ENCODE data around the gene TNRC6C. TPM values are rescaled to one million over a fixed set of nuclear protein-coding genes. Genes with fewer than 3 reads are reported as not detected.

Gene TNRC6C
- total RNA-seq, 1 experiment from 2014 or later, result 3.2 TPM

DNA sequence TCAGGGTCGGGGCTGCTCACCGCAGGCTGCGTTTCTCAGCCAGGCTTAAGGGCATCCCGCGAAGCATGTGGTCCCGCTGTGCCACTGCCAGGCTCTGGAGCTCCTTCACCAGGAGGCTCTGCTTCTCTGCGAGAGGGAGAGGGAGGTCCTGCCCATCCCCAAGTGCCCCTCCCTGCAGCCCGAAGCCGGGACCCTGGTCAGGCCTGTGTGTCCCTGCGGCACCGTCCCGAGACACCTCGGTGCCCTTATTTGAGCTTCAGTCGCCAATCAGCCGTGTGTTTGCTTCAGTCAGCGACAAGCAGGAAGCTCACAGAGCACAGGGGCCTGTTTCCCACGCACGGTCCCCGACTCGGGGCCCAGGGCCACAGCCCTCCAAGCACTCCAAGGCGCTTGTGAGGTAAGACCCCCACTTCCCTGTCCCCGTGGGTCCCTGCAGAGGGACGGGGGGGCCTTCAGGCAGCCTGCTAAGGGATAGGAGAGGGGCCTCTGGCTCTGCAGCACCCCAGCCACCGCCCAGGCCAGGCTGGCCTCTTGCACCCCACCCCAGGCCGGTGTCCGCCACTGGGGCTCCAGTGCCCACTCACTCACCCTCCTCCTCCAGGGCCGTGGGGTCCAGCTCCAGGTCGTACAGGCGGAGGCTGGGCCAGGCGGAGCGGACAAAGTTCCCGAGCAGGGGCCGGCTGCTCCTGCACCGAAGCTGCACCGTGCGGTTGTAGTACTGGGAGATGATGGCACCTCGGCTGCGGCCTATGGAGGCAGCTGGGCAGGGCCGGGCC lies 166.8 kb downstream of the TNRC6C start:
- no peak for DNase-seq (ENCODE audit: low read depth)

DNA sequence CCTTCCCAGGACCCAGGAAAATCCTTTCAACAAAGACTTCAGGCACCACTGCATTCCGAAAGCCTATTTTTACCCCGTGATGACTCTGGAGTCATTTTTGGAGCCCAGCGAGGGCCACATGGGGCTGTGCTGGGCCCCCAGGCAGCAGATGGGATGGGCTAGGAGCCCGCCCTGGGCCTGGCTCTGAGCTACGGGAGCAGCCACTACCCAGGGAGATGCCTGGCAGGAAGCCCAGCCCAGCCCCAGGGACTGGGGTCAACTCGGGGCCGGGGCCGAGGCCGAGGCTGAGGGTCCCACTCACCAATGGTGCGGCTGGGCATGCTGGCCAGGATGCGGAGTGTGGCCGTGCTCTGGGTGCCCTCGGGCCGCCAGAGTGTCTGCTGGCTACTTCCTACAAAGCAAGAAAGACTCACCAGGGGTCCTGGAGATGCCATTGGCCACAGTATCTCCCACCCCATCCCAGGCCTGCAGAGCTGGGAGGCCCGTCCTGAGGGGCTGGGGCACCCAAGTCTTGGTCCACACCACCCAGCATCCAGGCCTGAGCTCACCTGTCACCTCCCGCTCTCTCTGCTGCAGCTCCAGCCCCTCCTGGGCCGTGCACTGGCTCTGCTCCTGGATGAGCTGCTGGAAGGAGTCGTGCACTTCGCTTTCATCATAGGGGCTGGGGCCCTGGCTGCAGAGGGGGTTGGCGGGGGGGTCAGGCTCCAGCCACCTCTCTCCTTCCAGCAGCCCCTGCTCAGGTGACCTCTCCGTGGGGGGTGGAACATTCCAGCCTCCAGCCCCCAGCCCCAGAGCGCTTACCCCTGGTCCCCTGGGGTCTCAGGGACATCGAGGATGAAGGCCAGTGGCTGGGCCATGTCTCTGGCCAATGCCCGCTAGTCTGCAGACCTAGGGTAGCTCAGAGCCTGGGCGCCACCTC lies 167.7 kb downstream of the TNRC6C start:
- no peak for DNase-seq (ENCODE audit: low read depth)

DNA sequence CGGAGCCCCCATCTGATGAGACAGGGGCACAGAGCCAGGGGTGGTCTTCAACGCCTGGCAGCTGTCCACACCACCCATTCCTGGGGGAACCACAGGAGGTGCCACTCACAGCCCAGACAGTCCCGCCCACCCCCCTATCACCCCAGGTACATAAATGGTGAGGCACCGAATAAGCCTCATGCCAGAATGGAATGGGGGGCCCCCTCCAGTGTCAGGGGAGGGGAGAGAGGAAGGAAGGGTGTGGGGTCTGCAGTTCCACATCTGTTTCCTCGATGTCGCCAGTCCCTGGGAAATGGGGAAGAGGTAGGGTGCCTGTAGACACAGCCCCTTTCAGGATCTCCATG lies 168.4 kb downstream of the TNRC6C start:
- no peak for DNase-seq (ENCODE audit: low read depth)

DNA sequence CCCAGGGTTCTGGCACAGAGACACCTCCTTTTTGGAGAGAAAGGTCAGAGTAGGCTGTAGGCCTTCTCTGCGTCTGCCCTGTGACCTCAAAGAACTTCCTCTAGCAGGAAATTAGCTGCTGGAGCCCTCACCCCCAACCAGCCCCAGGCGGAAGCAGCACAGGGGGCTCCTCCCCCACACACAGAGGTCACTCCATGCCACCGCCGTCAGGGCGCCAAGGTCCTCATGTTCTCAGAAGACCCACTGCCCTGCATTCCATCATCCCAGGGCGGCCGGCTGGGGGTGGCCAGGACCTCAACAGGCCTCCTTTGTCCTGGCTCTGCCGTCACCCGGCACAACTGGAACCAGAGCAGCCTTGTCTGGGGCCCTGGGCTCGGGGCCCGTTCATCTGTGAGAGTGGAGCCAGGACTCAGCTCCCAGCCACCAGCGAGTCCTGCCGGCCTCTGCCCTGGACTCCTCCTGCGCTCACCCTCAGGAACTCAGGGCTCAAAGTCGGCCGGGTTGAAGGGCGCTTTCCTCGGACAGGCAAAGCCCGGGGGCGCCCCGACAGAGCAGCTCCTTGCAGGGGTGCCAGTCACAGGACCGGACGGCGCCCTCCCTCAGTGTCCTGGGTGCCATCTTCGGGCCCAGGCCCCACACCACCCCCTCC lies 168.9 kb downstream of the TNRC6C start:
- DNase-seq (ENCODE audit: low read depth), result no peak

DNA sequence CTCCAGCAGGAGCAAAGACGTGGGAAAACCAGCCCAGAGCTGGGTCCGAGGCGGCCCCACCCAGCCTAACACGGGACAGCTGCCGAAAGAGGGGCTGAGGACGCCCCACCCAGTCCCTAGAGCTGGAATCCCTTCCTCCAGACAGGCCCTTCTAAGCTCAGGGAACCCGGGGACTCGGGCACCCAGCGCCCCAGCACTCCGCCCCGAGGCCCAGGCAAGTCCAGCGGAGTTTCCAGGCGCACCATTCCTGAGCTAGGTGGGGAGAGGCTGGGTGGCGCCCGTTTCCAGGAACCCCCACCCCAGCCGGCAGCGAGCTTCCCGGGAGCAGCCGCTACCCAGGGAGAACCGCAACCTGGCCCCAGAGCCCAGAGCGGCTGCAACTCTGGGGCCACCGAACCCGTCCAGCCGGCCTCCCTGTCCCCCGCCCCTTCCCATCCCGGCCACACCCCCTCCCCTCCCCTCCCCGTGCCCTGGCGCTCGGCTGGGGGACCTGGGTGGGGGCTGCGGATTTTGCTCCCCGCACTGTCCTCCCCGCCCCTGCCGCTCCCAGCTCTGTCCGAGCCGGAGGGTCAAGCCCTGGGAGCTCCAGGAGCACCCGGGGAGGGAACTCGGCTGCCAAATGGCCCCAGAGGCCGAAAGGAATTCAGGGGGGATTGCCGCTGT lies 169.5 kb downstream of the TNRC6C start:
- DNase-seq (ENCODE audit: low read depth), result no peak

DNA sequence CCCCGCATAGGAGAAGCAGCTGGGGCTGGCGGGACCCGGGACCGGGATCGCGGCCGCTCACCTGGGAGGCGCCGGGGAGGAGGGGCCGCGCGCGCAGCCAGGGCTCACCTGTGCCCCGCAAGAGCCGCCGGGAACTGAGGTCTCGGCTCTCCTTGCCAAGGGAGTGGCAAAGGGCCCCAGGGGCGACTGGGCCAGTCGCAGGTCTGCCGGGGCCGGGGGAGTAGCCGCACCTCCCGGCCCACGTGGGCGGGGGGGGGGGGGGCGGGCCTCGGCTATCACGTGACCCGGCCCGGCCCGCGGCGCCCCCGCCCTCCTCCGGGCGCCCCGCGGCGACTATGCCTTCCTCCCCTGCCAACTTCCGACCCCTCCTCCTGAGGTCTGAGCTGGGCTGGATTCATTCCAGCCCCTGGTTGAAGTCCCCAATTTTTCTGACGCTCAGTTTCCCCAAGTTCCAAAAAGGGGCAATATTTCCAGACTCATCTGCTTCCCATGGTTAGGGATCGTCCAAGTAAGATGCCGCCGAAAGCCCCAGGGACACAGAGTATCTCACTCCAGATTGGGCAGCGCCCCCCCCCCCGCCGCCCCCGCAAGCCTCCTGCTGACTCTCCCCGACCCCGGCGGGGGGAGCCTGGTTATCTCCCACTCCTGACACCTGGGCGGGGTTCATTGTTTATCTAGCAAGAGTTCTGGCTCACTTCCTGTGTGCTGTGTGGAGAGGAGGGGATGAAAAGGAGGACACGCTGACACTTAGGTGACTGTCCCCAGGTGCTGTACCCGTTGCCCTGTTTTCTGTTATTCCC lies 170.2 kb downstream of the TNRC6C start, which contains the start of gene TMC6:
Gene TMC6, minus strand, starts transcription at position 205 of the 800 bp plus-strand sequence. CDS start 1,923 bp downstream, outside the sequence.
- peak; percentile 32 for DNase-seq (ENCODE audit: low read depth)

DNA sequence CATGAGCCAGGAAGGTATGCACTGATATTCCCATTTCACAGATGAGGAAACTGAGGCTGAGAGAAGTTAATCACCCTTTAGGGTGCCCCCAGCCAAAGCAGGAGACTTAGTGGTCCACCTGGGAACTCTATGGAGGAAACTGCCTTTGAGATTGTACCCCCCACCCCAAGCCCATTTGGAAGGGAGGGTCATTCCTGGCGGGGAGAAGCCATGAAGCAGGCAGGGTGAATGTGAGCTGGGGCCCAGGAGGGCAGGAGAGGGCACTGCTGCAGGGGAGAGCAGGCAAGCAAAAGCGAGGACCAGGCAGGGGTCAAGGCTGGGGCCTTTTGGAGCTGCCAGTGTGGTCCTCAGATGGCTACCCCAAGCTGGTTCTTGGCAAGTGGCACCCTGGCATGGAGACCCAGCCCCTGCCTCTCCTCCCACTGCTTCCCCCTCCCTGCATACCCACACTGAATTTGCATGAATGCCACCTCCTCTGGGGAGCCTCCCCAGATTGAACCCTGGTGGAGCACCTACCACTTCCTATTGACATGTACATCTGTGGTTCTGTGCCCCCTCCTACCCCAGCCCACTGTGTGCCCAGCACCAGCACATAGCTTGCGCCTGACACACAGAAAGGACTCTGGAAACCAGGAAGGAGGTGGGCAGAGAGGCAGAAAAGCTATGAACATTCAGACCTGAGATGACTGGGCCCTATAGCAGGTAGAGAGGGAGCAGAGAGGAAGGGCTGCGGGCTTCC lies 171.0 kb downstream of the TNRC6C start:
- DNase-seq (ENCODE audit: low read depth), result no peak

DNA sequence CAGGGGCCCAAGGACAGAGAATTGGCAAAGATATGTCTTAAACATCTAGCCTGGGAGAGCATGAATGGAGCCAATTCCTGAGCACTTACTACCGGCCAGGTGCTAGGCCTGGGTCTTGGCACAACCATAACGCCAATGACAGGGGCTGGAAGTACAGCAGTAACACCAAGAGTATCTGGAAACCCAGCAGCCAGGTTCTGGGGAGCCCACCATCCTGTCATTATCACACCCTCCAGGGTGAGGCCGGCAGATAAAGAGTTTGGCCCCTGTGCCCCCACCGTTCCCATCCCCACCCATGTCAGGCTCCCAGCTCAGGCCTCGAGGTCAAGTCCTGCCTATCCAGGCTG lies 171.6 kb downstream of the TNRC6C start:
- DNase-seq (ENCODE audit: low read depth), result no peak

DNA sequence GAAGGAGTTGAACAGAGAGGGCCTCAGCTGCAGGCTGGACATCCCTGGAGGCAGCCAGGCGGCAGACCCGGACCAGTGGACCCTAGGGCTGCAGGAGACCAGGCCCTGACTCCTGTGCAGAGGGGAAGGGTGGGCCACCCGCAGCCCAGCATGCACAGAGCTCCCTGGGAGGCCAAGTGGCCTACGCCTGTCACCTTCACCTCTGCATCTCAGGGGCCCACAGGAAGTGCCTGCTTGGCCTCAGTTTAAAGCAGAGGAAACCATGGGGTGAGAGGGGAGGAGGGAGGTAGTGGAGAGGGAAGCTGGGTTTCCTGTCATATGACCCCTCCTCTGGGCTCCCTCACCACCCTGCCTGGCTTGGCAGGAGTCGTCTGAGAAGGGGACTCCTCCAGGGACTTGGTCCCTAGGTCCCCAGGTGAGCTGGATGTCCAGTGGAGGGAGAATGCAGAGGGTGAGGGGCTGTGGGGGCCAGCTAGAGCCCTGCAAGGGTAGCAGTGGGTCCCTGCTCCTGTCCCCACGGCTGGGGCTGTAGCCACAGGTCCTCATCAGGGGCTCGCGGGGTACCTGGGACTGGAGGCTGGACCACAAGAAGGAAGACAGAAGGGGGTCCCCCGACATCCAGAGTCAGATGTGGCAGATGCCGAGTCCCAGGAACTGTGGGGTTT lies 172.1 kb downstream of the TNRC6C start, which contains the start of gene TMC8:
Gene TMC8, plus strand, starts transcription at position 335 of the 665 bp plus-strand sequence. CDS start 818 bp downstream, outside the sequence.
- no peak for DNase-seq (ENCODE audit: low read depth)

DNA sequence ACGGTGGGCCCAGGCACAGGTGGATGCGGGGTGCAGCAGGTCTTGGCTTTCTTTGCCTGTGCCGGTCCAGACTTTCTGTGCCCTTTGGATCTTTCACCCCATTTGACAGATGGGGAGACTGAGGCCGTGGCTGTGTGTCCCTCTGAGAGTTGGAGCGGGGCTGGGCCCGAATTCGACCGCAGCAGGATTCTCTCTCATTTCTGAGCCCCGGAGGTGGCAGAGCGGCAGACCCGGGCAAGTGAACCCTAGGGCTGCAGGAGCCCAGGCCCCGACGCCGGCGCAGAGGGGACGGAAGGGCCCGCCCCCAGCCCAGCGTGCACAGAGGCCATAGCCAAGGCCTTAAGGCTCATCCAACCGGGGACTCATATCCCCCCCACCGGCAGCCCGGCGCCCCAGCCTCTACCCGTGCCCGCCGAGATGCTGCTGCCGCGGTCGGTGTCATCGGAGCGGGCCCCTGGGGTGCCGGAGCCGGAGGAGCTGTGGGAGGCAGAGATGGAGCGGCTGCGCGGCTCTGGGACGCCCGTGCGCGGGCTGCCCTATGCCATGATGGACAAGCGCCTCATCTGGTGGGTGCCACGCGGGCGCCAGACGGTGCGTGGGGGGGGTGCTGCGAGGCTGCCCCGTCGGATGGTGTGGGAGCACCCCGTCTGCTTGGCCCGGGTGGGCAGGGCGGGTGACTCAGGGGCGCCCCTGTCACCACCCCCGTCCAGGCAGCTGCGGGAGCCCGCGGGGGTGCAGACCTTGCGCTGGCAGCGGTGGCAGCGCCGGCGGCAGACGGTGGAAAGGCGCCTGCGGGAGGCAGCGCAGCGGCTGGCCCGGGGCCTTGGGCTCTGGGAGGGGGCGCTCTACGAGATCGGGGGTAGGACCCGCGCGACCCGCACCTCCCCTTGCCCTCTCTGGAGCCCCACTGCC lies 172.9 kb downstream of the TNRC6C start:
- no peak for DNase-seq (ENCODE audit: low read depth)

DNA sequence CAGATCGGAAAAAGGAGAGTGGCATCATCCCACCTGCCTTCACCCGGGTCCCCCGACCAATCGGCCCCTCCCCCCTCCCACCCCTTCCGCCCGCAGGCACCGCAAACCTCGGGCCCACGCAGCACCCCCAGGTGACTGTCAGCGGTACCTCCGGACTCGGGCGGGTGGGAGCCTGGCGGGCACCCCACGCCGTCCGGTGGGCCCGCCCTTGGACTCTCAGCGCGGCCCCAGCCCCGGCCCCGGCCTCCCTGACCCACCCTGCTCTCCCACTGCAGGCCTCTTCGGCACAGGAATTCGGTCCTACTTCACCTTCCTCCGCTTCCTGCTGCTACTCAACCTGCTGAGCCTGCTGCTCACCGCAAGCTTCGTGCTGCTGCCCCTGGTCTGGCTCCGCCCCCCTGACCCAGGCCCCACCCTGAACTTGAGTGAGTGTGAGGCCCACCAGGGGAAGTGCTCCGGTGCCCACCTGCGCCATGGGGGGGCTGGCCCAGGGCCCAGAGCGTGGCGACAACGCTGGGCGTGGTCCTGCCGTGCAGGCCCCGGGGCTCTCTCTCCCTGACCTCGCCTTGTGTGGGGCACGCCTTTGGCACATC lies 173.7 kb downstream of the TNRC6C start:
- no peak for DNase-seq (ENCODE audit: low read depth)

DNA sequence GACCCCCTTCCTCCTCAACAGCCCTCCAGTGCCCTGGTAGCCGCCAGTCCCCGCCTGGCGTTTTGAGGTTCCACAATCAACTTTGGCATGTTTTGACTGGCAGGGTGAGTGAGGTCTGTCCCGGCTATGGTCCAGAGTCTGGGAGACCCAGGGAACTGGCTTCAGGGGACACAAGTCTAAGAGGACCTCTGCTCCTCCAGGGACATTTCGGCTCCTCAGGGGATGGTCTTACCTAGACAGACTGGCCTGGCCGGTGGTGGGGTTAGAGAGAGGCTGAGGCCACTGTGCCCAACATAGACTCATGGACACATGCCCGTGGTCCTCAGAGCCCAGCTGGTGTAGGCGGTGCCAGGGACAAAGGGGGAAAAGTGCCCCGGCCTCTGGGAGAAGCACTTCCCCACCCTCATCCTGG lies 174.3 kb downstream of the TNRC6C start:
- DNase-seq (ENCODE audit: low read depth), result no peak

DNA sequence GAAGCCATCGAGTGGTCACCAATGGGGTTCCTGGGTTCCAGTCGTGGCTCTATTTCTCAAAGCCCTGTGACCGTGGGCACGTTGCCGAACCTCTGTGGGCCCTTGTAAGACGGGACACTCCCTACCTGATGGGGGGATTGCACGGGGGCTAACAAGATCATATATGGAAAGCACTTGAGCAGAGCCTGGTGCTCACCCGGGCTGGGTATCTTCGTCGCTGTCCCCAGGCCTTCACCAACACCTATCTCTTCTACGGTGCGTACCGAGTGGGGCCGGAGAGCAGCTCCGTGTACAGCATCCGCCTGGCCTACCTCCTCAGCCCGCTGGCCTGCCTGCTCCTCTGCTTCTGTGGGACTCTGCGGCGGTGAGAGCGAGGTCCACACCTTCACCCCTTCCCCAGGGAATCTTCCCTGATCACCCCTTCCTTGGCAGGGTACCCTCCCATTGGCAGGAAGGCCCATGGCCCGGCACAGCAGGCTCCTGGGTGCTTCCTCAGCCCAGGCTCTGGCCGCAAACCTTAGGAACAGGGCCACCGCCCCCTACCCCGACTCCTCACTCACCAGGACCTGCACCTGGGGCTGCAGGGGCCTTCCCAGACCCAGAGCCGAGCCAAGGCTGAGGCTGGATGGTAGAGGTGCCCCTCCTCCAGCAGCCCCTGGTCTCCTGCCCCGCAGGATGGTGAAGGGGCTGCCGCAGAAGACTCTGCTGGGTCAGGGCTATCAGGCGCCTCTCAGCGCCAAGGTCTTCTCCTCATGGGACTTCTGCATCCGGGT lies 174.9 kb downstream of the TNRC6C start:
- no peak for DNase-seq (ENCODE audit: low read depth)

DNA sequence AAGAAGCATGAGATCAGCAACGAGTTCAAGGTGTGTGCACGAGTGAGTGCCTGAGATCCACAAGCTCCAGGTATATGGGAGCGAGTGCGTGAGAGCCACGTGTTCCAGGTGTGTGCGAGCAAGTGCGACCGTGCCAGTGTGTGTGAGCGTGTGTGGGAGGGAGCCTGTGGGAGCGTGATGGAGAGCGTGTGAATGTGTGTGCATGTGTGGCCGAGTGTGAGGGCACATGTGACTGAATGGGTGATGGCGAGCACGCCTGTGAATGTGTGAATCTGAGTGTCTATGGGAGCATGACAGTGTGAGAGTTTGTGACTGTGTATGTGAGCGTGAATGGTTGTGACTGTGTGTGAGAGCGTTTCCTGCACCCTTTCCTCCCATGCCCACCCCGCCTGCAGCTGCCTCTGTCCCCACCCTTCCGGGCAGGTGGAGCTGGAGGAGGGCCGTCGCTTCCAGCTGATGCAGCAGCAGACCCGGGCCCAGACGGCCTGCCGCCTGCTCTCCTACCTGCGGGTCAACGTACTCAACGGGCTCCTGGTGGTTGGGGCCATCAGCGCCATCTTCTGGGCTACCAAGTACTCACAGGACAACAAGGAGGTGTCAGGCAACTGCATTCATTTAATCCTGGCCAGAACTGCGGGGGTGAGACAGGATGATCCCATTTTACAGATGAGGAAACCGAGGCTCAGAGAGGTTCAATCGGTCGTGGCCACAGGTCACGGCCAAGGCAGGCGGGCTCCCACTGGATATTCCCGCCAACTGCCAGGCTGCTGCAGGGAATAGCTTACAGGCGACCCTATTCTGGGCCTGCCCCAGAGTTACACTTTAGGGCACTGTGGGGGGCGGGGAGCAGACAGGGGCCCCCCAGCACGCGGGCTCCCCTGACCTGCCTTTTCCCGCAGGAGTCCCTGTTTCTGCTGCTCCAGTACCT lies 175.7 kb downstream of the TNRC6C start:
- DNase-seq (ENCODE audit: low read depth), result peak; percentile 36

DNA sequence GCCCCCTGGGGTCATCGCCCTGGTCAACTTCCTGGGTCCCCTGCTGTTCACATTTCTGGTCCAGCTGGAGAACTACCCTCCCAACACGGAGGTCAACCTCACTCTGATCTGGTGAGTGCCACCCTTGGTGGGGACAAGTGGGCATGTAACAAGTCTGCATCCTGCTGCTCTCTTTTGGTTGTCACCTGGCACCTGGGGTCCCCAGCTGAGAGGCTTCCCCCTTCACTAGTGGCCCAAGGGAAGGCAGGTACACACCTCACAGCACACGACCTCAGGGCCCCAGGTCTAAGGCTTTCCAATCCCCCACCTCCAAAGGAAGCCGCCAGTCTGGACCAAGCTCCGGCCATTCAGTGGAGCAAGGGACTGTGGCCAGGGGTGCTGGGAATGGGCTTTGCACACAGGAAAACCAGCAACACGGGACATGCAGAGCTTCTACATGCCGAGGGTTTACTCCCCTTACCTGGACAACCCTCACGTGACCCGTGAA lies 176.4 kb downstream of the TNRC6C start:
- no peak for DNase-seq (ENCODE audit: low read depth)

DNA sequence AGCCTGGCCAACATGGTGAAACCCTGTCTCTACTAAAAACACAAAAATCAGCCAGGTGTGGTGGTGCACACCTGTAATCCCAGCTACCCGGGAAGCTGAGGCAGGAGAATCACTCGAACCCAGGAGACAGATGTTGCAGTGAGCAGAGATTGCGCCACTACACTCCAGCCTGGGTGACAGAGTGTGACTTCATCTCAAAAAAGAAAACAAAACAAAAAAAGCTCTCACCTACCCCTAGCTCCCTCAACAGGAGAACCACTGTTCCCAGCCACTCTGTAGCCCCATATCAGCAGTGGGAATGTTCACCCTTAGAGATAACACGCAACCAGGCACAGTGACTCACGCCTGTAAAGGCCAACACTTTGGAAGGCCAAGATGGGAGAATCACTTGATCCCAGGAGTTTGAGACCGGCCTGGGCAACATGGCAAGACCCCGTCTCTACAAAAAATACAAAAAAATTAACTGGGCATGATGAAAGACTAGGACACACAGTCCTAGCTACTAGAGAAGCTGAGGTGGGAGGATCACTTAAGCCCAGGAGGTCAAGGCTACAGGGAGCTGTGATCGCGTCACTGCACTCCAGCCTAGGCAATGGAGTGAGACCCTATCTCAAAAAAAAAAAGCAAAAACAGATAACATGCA lies 177.5 kb downstream of the TNRC6C start:
- DNase-seq (ENCODE audit: low read depth), result no peak
